Stimulated activated CD4-positive, alpha-beta T cell treated with anti-CD3 and anti-CD28 coated beads, TNF-alpha, amount 100 ng/mL, for 48 hours (primary cell): Measurements from ENCODE around the gene NUDT4B.
"Not testable (repeated sequence)": the region's sequence is repeated elsewhere in the genome, so short reads cannot be mapped to it uniquely, and the experiment has no call there.

Source experiments
- DNase-seq, 3 donors: peaks; one replicate each; pipeline ENCODE4 v3.0.0-alpha.2; 2020; ENCODE audit warnings: low read depth in 3 of 3

Gene NUDT4B

DNA sequence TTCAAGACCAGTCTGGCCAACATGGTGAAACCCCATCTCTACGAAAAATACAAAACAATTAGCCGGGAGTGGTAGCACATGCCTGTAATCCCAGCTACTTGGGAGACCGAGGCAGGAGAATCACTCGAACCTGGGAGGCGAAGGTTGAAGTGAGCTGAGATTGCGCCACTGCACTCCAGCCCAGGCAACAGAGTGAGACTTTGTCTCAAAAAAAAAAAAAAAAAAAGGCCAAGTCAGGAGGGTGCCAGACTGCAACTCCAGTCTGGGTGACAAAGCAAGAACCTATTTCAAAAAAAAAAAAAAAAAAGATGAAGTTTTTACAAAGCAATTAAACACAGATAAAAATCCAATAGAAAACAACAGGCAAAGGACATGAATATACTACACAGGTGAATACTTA lies 9.9 kb upstream of the NUDT4B start:
- not testable (repeated sequence) for DNase-seq

DNA sequence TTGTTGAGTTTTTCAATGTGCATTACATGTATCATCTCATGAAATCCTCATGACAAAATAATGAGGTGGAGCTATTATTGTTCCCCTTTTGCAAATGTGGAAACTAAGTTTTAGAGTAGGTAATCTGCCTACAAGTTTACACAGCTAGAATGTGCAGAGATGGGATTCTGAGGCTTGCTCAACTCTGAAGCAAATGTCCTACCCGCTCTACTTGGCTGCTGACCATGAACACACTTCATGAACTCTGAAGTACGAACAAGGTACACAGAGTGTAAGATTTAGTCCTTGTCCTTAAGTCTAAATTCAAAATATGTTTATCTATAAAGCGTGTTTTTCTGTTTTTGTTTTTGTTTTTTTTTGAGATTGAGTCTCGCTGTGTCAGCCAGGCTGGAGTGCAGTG lies 5.4 kb upstream of the NUDT4B start:
- not testable (repeated sequence) for DNase-seq

DNA sequence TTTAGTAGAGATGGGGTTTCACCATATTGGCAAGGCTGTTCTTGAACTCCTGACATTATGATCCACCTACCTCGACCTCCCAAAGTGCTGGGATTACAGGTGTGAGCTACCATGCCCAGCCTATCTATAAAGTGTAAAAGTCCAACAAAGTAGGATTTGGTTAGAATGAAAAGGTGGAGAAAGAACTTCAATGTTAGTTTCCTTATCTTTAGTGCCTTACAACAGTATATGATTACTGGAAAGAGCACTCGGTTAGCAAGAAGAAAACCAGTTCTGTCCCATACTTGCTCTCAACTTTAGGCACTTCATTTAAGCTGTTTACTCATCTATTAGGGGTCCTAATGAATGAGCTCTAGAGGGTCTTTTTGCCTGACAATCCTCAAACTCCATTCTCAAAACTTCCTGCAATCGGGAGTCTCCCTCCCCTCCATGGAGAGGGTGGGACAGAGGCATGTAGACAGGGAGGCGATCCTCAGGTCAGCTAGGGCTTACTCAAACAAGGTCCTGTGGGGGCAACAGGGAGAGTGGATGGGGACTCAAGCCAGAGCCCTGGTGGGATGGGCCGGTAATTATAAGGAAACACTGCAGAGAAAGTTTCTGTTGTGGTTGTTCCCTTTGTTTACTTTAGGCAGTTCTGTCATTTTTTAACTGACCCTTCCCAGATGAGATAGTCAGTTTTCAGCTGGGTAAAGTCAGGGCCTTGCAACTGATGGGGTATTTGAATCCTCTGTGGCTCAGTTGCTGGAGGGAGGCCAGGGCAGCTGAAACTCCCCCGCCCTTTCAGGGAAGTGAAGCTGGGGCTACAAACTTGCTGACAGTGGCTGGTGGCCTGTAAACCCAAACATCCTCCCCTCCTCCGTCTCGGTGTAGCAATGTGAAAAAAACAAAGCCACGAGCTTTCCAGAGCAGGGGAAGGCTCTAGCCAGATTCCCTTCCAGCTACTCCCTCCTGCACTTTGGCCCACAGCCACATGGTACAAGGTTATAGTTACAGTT lies 4.6 kb upstream of the NUDT4B start:
- not testable (repeated sequence) for DNase-seq

DNA sequence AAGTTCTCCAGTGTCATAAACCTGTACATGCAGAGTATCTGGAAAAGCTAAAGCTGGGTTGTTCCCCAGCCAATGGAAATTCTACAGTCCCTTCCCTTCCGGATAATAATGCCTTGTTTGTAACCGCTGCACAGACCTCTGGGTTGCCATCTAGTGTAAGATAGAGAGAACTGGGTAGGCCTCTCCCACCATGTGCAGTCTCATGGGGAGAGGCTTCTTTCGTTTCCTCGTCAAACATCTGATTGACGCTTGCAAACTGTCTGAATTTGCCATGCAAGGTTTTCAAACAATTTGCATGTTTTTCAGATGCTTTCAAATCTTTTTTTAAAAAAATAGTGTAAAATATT lies 734 bp downstream of the NUDT4B start:
- not testable (repeated sequence) for DNase-seq

DNA sequence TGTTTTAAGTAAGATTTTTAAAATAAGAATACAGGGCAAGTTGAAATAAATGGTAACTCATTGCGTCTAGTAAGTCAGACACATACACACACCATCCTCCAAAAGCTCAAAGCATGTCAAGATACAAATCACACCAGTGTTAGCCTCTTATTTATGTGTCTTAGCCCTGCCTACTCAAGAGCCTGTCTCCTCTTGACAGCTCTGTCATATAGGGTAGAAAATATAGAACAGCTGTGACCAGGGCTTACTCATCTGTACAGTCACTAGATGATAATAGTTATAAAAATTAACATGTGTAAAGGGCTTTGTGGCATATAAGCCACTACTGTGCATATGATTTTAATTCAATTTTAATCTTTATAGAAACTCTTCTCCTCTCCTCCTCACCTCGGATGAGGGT lies 7.7 kb downstream of the NUDT4B start:
- not testable (repeated sequence) for DNase-seq

DNA sequence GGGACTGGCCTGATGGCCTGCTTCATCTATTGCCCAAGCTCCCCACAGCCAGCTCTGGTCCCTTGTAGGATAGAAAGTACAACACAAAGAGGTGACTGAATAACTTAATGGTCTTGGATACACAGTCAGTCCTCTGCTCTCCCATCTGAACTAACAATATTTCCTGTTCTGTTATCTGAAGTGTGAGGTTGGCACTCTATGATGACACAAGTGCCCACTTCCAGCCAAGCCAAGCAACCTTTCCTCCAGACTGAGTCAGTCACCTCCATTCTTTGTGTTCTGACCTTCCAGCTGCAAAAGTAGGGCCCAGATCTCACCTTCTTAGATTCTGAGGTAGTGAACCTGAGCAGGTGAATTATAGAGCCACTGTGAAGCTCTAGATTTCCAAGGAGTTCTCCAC lies 8.9 kb downstream of the NUDT4B start:
- DNase-seq, result not testable (repeated sequence)

DNA sequence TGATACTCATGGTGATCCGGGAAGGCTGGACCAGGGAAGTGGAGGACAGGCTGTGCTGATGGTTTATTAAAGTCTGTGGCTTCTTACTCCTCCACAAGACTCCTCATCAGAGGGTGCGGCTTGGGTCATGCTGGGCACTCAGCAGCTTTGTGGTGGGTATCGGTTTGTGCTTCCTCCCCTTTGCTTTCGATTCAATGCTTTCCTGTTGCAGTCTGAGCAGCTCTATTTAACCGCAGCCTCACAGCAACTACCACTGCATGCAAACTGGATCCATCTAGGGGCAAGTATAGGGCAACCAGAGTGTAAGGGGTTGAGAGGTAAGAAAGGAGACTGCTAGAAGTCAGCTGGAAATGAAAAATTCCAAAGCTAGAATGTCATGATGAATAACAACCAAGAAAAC lies 9.8 kb downstream of the NUDT4B start:
- not testable (repeated sequence) for DNase-seq

DNA sequence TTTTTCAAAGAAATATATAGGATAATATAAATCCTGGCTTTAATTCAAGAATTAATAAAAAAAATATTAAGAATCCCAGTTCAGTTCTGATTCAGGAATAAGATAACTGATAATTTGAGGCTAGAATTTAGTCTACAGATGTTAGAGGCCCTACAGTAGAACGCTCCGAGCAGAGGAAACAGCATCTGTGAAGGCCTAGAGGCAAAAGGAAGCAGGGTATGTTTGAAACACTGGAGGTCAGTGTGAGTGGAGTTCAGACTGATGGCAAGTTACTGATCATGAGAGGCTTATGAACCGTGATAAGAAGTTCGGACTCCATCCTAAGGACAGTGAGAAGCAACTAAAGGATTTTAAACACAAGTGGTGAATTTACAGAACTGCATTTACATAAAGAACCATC lies 10.4 kb downstream of the NUDT4B start:
- not testable (repeated sequence) for DNase-seq

DNA sequence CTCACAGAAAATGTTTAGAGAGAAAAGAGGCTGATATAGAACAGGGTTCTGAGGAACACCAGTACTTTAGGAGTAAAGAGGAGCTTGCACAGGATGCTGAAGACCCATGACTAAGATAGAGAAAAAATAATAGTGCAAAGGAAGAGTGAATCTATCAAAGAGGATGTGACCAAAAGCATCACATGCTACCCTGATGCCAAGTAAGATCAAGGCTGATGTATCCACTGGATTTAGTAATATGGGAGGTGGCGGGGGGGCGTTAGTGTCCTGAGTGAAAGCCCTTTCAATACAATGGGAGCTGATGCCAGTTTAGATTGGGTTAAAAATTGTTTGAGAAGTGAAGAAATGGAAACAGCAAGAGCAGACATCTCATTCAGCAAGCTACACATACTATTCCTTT lies 11.2 kb downstream of the NUDT4B start:
- not testable (repeated sequence) for DNase-seq

DNA sequence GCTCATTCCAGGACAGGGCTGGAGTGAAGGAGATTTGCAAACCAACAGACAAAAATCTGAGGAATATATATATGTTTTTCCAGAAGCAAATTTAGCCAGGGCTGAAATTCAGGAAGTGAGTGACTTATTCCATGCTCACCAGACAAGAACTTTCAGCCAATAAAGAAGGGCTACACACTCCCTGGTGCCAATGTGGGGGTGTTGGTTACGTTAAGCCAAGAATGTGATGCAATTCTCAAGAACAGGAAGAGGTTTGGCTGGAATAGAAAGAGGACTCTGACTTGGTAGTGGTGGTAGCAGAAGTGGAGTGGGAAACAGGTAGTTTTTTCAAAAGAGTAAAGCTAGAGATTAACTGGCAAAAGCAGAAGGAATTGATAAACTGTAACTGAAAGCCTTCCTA lies 11.6 kb downstream of the NUDT4B start:
- DNase-seq, result not testable (repeated sequence)

DNA sequence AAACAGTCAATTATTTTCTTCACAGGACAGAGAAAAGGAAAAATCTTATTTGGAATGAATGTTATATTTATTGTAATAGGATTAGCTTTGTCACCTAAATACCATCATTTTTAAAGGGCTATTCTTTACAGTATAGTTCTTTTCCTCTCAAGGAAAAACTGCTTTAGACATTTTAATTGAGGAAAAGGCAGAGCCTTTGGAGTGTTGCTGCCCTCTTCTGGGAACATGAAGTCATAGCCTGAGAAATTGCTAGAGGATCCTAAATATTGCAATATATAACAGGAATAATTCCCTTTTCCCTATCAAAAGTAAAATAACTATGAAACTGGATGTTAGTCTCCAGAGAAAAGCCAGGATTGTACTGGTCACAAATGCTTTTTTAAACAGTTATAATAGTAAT lies 12.8 kb downstream of the NUDT4B start:
- not testable (repeated sequence) for DNase-seq

DNA sequence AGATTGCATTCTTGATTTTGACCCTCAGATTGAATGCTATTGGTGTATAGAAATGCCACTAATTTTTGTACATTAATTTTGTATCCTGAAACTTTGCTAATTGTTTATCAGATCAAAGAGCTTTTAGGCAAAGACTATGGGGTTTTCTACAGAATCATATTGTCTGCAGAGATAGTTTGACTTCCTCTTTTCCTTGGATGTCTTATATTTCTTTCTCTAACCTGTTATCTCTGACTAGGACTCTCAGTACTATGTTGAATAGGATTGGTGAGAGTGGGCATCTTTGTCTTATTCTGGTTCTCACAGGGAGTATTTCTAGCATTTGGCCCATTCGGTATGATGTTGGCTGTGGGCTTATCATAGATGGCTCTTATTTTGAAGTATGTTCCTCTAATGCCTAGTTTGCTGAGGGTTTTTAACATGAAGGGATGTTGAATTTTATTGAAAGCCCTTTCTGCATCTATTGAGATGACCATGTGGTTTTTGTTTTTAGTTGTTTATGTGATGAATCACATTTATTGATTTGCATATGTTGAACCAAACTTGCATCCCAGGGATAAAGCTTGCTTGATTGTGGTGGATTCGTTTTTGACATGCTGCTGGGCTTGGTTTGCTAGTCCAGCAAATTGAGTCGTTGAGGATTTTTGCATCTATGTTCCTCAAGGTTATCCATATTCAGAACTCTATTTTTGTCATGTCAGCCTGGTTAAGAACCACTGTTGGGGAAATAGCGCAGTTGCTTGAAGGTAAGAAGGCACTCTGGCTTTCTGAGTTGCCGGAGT lies 16.9 kb downstream of the NUDT4B start:
- DNase-seq, result not testable (repeated sequence)

DNA sequence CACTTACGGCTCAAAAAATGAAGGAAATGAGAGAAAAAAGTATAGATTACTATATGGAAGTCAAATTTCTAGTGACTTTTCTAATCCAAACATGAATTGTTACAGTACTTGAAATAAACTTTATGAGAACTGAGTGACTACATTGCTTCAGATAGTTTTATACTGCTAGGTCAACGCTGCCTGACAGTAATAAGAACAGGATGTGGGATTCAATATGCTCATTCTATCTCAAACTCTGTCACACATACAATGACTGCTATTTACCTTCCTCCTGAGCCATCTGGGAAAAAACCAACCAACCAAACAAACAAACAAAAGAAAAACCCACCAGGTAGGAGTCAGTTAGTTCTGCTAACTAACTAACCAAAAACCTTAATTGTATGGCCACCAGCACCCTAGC lies 20.0 kb downstream of the NUDT4B start:
- not testable (repeated sequence) for DNase-seq

DNA sequence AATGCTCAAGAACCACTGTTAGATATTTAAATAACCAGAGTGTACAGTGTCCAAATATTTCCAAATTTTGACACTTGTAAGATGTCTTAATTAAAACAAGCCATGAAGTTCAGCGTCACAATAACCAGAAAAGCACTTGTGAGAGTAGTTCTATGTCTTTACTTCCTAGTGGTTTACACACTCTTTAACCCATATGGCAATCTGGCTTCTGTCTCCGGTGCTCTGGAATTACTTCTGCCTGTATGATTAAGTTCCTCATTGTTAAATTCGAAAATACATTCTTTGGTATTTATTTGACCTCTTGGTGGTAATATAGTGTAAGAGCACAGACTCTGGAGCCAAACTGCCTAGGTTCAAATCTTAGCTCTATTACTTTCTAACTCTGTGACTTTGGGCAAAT lies 20.9 kb downstream of the NUDT4B start:
- DNase-seq, result not testable (repeated sequence)

DNA sequence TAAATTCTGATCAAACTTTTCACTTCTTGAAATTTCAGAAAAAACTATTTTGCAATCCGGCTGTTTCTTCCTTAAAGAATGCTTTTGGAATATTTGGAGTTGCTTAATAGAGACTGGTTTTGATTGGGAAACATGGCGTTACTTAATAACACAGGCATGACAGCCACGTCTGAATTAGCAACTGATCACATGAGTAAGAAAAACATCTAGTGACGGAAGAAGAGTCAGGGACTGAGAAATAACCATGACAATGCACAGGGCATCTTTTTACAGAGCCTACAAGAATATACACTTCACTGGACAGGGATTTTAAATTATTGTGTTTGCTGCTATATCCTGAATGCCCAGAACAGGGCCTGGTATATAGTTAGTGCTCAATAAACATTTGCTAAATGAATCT lies 25.1 kb downstream of the NUDT4B start:
- DNase-seq, result not testable (repeated sequence)

DNA sequence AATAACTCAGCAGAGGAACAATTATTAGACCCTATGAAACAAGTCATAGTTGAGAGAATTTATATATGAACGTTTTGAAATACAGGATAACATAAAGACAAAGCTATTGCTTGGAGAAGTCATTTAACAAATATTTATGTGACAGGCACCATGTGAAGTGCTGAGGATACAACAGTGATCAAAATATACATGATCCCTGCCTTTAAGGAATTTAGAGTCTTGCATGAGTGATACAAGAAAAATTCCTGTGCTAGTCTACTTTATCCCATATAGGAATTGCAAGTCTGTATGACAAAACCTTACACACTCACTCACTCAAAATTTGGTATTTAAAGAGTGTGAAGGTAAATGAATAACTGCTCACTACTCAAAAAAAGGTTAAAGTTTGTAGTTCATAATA lies 25.5 kb downstream of the NUDT4B start:
- DNase-seq, result not testable (repeated sequence)

DNA sequence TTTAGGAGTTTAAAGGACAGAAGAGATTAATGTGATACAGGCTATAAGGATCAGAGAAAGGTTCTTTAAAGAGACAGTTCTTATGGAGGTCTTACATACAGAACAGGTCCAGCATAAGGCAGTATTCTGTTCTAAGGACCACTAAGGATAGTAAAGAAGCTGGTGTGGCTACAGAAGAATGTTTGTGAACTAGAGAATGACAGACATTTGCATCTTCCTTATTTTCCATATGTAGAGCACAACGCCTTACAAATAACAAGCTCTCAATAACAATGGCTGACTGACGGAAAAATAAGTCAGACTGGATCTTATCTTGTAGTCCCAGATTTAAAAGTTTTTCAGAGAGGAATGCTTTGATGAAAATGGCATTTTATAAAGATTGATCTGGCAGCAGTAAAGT lies 26.7 kb downstream of the NUDT4B start:
- not testable (repeated sequence) for DNase-seq

DNA sequence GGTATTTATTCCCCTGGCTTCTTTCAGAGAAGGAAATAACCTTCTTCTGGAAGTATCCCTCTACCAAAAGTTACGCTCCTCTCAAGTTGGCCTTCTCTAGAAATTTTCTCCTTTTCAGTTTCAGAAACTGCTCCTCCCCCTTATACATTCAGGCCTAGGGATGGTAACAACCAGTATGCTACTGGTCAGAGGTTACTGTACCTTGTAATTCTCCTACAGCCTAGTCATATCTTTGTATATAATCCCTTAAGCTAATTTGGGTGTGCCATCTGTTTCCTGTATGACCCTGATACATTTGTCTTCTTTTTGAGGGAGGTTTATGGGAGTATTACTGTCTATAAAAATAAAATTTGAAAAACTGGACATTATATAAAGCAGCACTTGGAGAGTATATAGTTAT lies 29.1 kb downstream of the NUDT4B start:
- not testable (repeated sequence) for DNase-seq

DNA sequence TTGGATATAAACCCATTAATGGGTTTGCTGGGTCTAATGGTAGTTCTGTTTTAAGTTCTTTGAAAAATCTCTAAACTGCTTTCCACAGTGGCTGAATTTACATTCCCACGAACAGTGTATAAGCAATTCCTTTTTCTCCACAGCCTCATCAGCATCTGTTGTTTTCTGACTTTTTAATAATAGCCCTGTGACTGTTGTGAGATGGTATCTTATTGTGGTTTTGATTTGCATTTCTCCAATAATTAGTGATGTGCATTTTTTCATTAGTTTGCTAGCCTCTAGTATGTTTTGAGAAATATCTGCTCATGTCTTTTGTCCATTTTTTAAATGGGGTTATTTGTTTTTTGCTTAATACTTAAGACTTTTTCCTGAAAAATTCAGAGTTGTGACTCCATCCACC lies 31.8 kb downstream of the NUDT4B start:
- DNase-seq, result not testable (repeated sequence)

DNA sequence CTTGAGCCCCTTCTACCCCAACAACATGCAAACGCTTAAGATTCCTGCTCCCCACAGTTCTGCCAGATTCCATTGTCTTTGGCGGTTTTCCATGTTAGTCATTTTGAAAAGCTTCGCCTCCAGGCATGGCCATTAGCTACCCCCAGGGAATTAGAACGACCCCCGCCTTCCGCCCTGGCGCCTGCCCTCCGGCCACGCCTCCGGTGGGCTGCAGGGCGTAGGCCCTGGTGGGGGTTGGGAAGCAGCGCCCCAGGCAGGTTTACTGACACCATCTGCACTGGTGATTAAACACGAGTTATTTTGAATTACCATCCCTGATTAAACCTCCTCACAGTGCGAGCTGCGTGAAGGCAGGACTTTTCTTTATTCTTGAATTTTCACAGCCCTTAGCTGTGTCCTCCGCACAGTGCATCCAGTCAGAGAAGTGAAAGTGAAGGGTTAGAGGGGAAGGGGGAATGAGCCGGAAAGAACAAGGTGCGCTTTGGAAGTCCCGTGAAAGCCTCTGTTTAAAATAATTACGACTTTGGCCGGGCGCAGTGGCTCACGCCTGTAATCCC lies 43.0 kb downstream of the NUDT4B start:
- not testable (repeated sequence) for DNase-seq

DNA sequence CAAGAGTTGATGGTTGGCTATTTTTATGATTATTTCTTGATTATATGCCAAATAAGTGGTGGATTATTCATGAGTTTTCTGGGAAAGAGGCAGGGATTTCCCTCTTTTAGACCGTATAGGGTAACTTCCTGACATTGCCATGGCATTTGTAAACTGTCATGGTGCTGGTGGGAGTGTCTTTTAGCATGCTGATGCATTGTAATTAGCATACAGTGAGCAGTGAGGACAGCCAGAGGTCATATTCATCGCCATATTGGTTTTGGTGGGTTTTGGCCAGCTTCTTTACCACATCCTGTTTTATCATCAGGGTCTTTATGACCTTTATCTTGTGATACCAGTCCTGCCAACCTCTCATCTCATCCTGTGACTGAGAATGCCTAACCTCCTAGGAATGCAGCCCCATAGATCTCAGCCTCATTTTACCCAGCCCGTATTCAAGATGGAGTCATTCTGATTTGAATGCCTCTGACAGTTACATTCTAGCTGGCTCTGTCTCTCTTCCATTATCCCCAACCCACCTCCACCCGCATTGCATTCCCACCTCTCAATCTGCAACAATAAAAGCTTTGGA lies 45.3 kb downstream of the NUDT4B start:
- not testable (repeated sequence) for DNase-seq
